IMR-90 (cell line): ENCODE data around the gene IRF2. TPM values are rescaled to one million over a fixed set of nuclear protein-coding genes. Genes with fewer than 3 reads are reported as not detected.

ENCODE experiments used
- ATAC-seq: fragments of 200-7000 bp; cut with Tn5 transposase; 2 replicates; pipeline ENCODE4 v1.9.1; 2020; ENCODE audit warnings: low read depth, mild to moderate bottlenecking, moderate library complexity
- BruUV-seq: library from RNA; stranded (reverse); fragments of 400-500 nt; replicated peaks from 2 replicates; lab custom pipeline; 2021; lab: Mats Ljungman, UMichigan
- CTCF ChIA-PET: fragments of 300-600 bp; formaldehyde crosslinking; extraction: SDS; loops from one replicate; lab custom pipeline; 2021; ENCODE audit warnings: antibody characterized with exemption; lab: Yijun Ruan, JAX
- POLR2A ChIA-PET: fragments of 300-600 bp; sonication (Branson Sonifier 250); formaldehyde crosslinking; loops from one replicate; lab custom pipeline; 2022; ENCODE audit warnings: antibody characterized with exemption; ENCODE audit not compliant: unreplicated experiment; lab: Charles Lee
- DNase-seq: peaks from one replicate; pipeline ENCODE4 v3.0.0; 2013
- H2AFZ ChIP-seq: replicated peaks from 2 replicates; pipeline ENCODE3; 2013; ENCODE audit warnings: low read length, mild to moderate bottlenecking; ENCODE audit not compliant: poor library complexity
- H2AK5ac ChIP-seq: 2 replicates; pipeline ENCODE4 v1.6.1; 2013; ENCODE audit warnings: low read depth, low read length, inconsistent platforms
- H2AK9ac ChIP-seq: replicated peaks from 2 replicates; pipeline ENCODE3; 2013; ENCODE audit warnings: mild to moderate bottlenecking, low read depth, low read length, moderate library complexity; ENCODE audit not compliant: poor library complexity
- H2BK120ac ChIP-seq: 2 replicates; pipeline ENCODE4 v1.6.1; 2013; ENCODE audit warnings: low read depth, low read length, inconsistent platforms
- H2BK15ac ChIP-seq: 3 replicates; pipeline ENCODE4 v1.6.1; 2013; ENCODE audit warnings: low read depth, low read length, inconsistent platforms
- H2BK20ac ChIP-seq: 2 replicates; pipeline ENCODE4 v1.6.1; 2013; ENCODE audit warnings: low read depth, mild to moderate bottlenecking, inconsistent platforms, low read length, moderate library complexity
- H2BK5ac ChIP-seq: 2 replicates; pipeline ENCODE4 v1.6.1; 2013; ENCODE audit warnings: mild to moderate bottlenecking, low read depth, low read length, inconsistent platforms; ENCODE audit not compliant: poor library complexity, severe bottlenecking
- H3K14ac ChIP-seq: replicated peaks from 2 replicates; pipeline ENCODE4 v1.6.1; 2013; ENCODE audit warnings: low read depth, low read length, inconsistent platforms
- H3K18ac ChIP-seq: 2 replicates; pipeline ENCODE4 v1.6.1; 2013; ENCODE audit warnings: low read depth, low read length, control low read depth
- H3K23ac ChIP-seq: 2 replicates; pipeline ENCODE4 v1.6.1; 2013; ENCODE audit warnings: low read depth, low read length, inconsistent platforms
- H3K27ac ChIP-seq: 2 replicates; pipeline ENCODE4 v1.5.1; 2013; ENCODE audit warnings: mild to moderate bottlenecking, control low read depth, low read length; ENCODE audit not compliant: insufficient read depth
- H3K27me3 ChIP-seq: 2 replicates; pipeline ENCODE4 v1.6.1; 2013; ENCODE audit warnings: low read length; ENCODE audit not compliant: control insufficient read depth, insufficient read depth
- H3K36me3 ChIP-seq: 2 replicates; pipeline ENCODE4 v1.6.1; 2013; ENCODE audit warnings: low read length, mixed read lengths; ENCODE audit not compliant: control insufficient read depth, insufficient read depth
- H3K4ac ChIP-seq: 2 replicates; pipeline ENCODE4 v1.6.1; 2013; ENCODE audit warnings: low read depth, low read length, inconsistent platforms
- H3K4me1 ChIP-seq: 2 replicates; pipeline ENCODE4 v1.6.1; 2013; ENCODE audit warnings: low read length, mixed read lengths; ENCODE audit not compliant: control insufficient read depth, insufficient read depth
- H3K4me2 ChIP-seq: 2 replicates; pipeline ENCODE4 v1.6.1; 2013; ENCODE audit warnings: low read depth, mild to moderate bottlenecking, control low read depth, low read length, moderate library complexity
- H3K4me3 ChIP-seq: 2 replicates; pipeline ENCODE4 v1.5.1; 2013; ENCODE audit warnings: low read depth, mild to moderate bottlenecking, control low read depth, low read length, moderate library complexity; ENCODE audit not compliant: insufficient read depth
- H3K56ac ChIP-seq: 2 replicates; pipeline ENCODE4 v1.6.1; 2013; ENCODE audit warnings: low read length, inconsistent platforms; ENCODE audit not compliant: insufficient read depth; ENCODE audit errors: extremely low read depth
- H3K79me1 ChIP-seq, 2 experiments: 2 replicates each; pipeline ENCODE4 v1.6.1; 2013; ENCODE audit warnings: low read length in 2 of 2, inconsistent platforms in 1 of 2, low read depth in 1 of 2
- H3K9ac ChIP-seq: 2 replicates; pipeline ENCODE4 v1.6.1; 2013; ENCODE audit warnings: low read depth, low read length, control low read depth
- H3K9me1 ChIP-seq: 2 replicates; pipeline ENCODE4 v1.6.1; 2013; ENCODE audit warnings: low read length, inconsistent platforms; ENCODE audit not compliant: insufficient read depth
- H3K9me3 ChIP-seq: 2 replicates; pipeline ENCODE4 v1.6.1; 2013; ENCODE audit warnings: low read length; ENCODE audit not compliant: control insufficient read depth, insufficient read depth
- H4K20me1 ChIP-seq: 2 replicates; pipeline ENCODE4 v1.6.1; 2013; ENCODE audit warnings: low read length, inconsistent platforms; ENCODE audit not compliant: insufficient read depth
- H4K5ac ChIP-seq: 2 replicates; pipeline ENCODE4 v1.6.1; 2013; ENCODE audit warnings: mild to moderate bottlenecking, low read depth, low read length, control low read depth
- H4K8ac ChIP-seq, 2 experiments: 2 replicates each; pipeline ENCODE4 v1.6.1; 2013; ENCODE audit warnings: low read depth in 2 of 2, low read length in 2 of 2, control low read depth in 1 of 2, inconsistent platforms in 1 of 2
- H4K91ac ChIP-seq: 2 replicates; pipeline ENCODE4 v1.6.1; 2013; ENCODE audit warnings: low read depth, low read length, inconsistent platforms; ENCODE audit not compliant: insufficient read depth
- BHLHE40 ChIP-seq: fragments of 150-350 bp; IDR thresholded peaks from 2 replicates; pipeline ENCODE4 v1.6.1; 2016; ENCODE audit warnings: mild to moderate bottlenecking, low read depth, low read length
- CEBPB ChIP-seq: IDR thresholded peaks from 2 replicates; pipeline ENCODE4 v1.6.1; 2012; ENCODE audit warnings: low read depth, low read length, improper control_type of control experiment
- CHD1 ChIP-seq: IDR thresholded peaks from 2 replicates; pipeline ENCODE4 v1.6.1; 2012; ENCODE audit warnings: low read depth, low read length, improper control_type of control experiment
- MXI1 ChIP-seq: IDR thresholded peaks from 2 replicates; pipeline ENCODE4 v1.6.1; 2012; ENCODE audit warnings: low read depth, mild to moderate bottlenecking, low read length, moderate library complexity, borderline replicate concordance
- NFE2L2 ChIP-seq: fragments of 150-350 bp; IDR thresholded peaks from 2 replicates; pipeline ENCODE4 v1.6.1; 2016; ENCODE audit warnings: low read depth, mild to moderate bottlenecking, low read length
- POLR2A ChIP-seq: IDR thresholded peaks from 2 replicates; pipeline ENCODE4 v1.6.1; 2012; ENCODE audit warnings: mild to moderate bottlenecking, low read depth, low read length
- RAD21 ChIP-seq: IDR thresholded peaks from 2 replicates; pipeline ENCODE4 v1.6.1; 2012; ENCODE audit warnings: low read length, improper control_type of control experiment
- RCOR1 ChIP-seq: IDR thresholded peaks from 2 replicates; pipeline ENCODE4 v1.6.1; 2012; ENCODE audit warnings: mild to moderate bottlenecking, low read length, improper control_type of control experiment; ENCODE audit not compliant: insufficient replicate concordance
- RFX5 ChIP-seq: IDR thresholded peaks from 2 replicates; pipeline ENCODE4 v1.8.0; 2012; ENCODE audit warnings: low read depth, mild to moderate bottlenecking, low read length, moderate library complexity
- SMC3 ChIP-seq: fragments of 150-350 bp; IDR thresholded peaks from 2 replicates; pipeline ENCODE4 v1.6.1; 2016; ENCODE audit warnings: low read depth, mild to moderate bottlenecking, antibody characterized with exemption, low read length, moderate library complexity
- WGBS, 2 experiments: methylation state at CpG; one replicate each; pipeline versions ENCODE4 v1.1.5 to v1.1.7; 2013; ENCODE audit warnings: missing lambda C conversion rate in 2 of 2; ENCODE audit not compliant: insufficient read length in 1 of 2; ENCODE audit errors: extremely low coverage in 2 of 2; 5-methylcytosine and 5-hydroxymethylcytosine counted together
- dilution Hi-C: fragments of 300-500 bp; cut with HindIII; formaldehyde crosslinking; loops from one replicate; pipeline ENCODE4 v1.14.3; 2018; ENCODE audit warnings: low sequenced_read_pairs; ENCODE audit not compliant: unreplicated experiment
- in situ Hi-C: fragments of 300-500 bp; cut with MboI; formaldehyde crosslinking; loops from 3 replicates; pipeline ENCODE4 v1.14.3; 2019; ENCODE audit warnings: low sequenced_read_pairs, inconsistent platforms, mixed read lengths
- intact Hi-C: fragments of 100-400 bp; cut with micrococcal nuclease; formaldehyde crosslinking; loops from 2 replicates; pipeline ENCODE4 v1.10.0; 2022
- polyA plus RNA-seq, 3 experiments: library from polyadenylated mRNA; depleted of rRNA; stranded (reverse); fragments of >200 nt; gene quantifications; 2 replicates each; pipeline ENCODE4 v1.2.3, GENCODE V29; 2012; ENCODE audit warnings: low replicate concordance in 1 of 3
- total RNA-seq: library from RNA; depleted of rRNA; stranded (reverse); fragments of >200 nt; gene quantifications from 2 replicates; pipeline ENCODE4 v1.2.3, GENCODE V29; 2012
- TF ChIP-seq, protein P1 (sequence below): fragments of 150-350 bp; IDR thresholded peaks from 2 replicates; pipeline ENCODE4 v1.6.1; 2017; ENCODE audit warnings: mild to moderate bottlenecking, antibody characterized with exemption, low read length, low read depth
- TF ChIP-seq, protein P2 (sequence below): conservative IDR thresholded peaks from 2 replicates; pipeline ENCODE4 v1.5.1; 2012; ENCODE audit warnings: mild to moderate bottlenecking, low read depth, low read length, improper control_type of control experiment

The IRF2 gene
- total and polyA plus RNA-seq, 2 of the 4 experiments (the other 2 are of a cell fraction) = 16.5 to 21.9 TPM

DNA sequence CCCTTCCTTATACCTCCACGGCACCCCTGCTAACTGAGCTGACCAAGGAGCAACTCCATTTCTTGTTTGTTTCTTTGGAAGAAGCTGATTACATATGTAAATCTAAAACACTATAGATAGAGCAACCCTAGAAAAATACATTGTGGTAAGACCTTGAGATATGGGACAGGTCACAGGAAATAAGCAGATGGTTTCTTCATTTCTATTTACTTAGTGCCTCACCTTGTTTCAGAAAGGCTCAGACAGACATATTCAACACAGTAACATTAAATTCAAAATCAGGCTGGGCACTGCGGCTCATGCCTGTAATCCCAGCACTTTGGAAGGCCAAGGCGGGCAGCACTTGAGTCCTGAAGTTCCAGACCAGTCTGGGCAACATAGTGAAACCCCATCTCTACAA lies 47.3 kb downstream of the IRF2 start:
- Histone ChIP-seq H3K14ac (no peak overlapping the region), H3K4me1 (peaks cover 12% of the 10 kb centered on the region), H3K23ac (no peak overlapping the region), H2BK5ac (no peak overlapping the region), H3K27ac (no peak overlapping the region), H2BK15ac (no peak overlapping the region), H3K4me2 (no peak overlapping the region), H3K27me3 (no peaks in the 10 kb centered on the region), H2BK20ac (no peak overlapping the region), H4K8ac (no peak overlapping the region), H3K18ac (no peak overlapping the region), H2AFZ (no peak overlapping the region), H3K4me3 (no peak overlapping the region), H3K9me1 (peaks cover 20% of the 10 kb centered on the region), H3K9me3 (no peaks in the 10 kb centered on the region), H3K9ac (no peak overlapping the region), H2BK120ac (no peak overlapping the region), H4K20me1 (peaks cover 19% of the 10 kb centered on the region), H2AK5ac (no peak overlapping the region), H3K36me3 (peaks cover 34% of the 10 kb centered on the region), H2AK9ac (no peak overlapping the region), H3K4ac (no peak overlapping the region), H4K91ac (no peak overlapping the region), H4K5ac (no peak overlapping the region), H3K79me1 (peaks cover 38 to 68% of the 10 kb centered on the region in 2 experiments), H3K56ac (no peak overlapping the region)
- dilution Hi-C loops = no loop called here
- TF ChIP-seq CEBPB = no peak
- no peak for TF ChIP-seq SMC3
- TF ChIP-seq, protein P1, sequence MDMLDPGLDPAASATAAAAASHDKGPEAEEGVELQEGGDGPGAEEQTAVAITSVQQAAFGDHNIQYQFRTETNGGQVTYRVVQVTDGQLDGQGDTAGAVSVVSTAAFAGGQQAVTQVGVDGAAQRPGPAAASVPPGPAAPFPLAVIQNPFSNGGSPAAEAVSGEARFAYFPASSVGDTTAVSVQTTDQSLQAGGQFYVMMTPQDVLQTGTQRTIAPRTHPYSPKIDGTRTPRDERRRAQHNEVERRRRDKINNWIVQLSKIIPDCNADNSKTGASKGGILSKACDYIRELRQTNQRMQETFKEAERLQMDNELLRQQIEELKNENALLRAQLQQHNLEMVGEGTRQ = no peak
- TF ChIP-seq NFE2L2 = no peak
- no peak for TF ChIP-seq RCOR1
- TF ChIP-seq RFX5 = no peak
- no peak for TF ChIP-seq RAD21
- TF ChIP-seq BHLHE40 = no peak
- no peak for TF ChIP-seq POLR2A
- no peak for TF ChIP-seq CHD1
- TF ChIP-seq, protein P2, sequence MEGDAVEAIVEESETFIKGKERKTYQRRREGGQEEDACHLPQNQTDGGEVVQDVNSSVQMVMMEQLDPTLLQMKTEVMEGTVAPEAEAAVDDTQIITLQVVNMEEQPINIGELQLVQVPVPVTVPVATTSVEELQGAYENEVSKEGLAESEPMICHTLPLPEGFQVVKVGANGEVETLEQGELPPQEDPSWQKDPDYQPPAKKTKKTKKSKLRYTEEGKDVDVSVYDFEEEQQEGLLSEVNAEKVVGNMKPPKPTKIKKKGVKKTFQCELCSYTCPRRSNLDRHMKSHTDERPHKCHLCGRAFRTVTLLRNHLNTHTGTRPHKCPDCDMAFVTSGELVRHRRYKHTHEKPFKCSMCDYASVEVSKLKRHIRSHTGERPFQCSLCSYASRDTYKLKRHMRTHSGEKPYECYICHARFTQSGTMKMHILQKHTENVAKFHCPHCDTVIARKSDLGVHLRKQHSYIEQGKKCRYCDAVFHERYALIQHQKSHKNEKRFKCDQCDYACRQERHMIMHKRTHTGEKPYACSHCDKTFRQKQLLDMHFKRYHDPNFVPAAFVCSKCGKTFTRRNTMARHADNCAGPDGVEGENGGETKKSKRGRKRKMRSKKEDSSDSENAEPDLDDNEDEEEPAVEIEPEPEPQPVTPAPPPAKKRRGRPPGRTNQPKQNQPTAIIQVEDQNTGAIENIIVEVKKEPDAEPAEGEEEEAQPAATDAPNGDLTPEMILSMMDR = no peak
- TF ChIP-seq MXI1 = no peak
- in situ Hi-C loops = no loop called here
- no peak for ATAC-seq
- POLR2A ChIA-PET = no interaction called here
- CTCF ChIA-PET = no interaction called here
- BruUV-seq = no TSS peak
- intact Hi-C loops = no loop called here
- no peak for DNase-seq
- WGBS, 2 experiments = no CpG with 5 or more reads among the region's 3 CpGs
